HCT116 (cell line): ENCODE measurements around the gene EIPR1. TPM values are rescaled to one million over a fixed set of nuclear protein-coding genes. Genes with fewer than 3 reads are reported as not detected.

ENCODE experiments used
- ATAC-seq: fragments of 200-7000 bp; cut with Tn5 transposase; 2 replicates; pipeline ENCODE4 v1.9.1; 2020; ENCODE audit warnings: mild to moderate bottlenecking, moderate library complexity
- BruUV-seq: library from RNA; stranded (reverse); fragments of 400-500 nt; replicated peaks from 2 replicates; lab custom pipeline; 2021; lab: Mats Ljungman, UMichigan
- CTCF ChIA-PET: fragments of 300-600 bp; sonication (Branson Sonifier 250); formaldehyde crosslinking; loops from one replicate; lab custom pipeline; 2021; ENCODE audit warnings: antibody characterized with exemption; lab: Charles Lee
- POLR2A ChIA-PET: fragments of 300-600, 350-600 bp; sonication (Branson Sonifier 250); formaldehyde crosslinking; loops from one replicate; lab custom pipeline; 2021; ENCODE audit warnings: antibody characterized with exemption; lab: Charles Lee
- RAD21 ChIA-PET, 2 experiments: fragments of 300-600 bp; sonication (Branson Sonifier 250); formaldehyde crosslinking; loops; one replicate each; lab custom pipeline; 2023; ENCODE audit warnings: low total read pairs in 2 of 2; ENCODE audit not compliant: uncharacterized antibody in 2 of 2, unreplicated experiment in 2 of 2, low non-redundant PET in 1 of 2; lab: Charles Lee
- DNase-seq: peaks from one replicate; pipeline ENCODE4 v3.0.0-alpha.2; 2010; ENCODE audit warnings: low read depth, low spot score
- H2AFZ ChIP-seq: fragments of 200-600 bp; shearing (Covaris generic), sonication (generic); 2 replicates; pipeline ENCODE4 v1.6.1; 2017; ENCODE audit warnings: low read depth, mixed run types, mixed read lengths, antibody characterized with exemption, low read length; ENCODE audit not compliant: poor library complexity, severe bottlenecking
- H3K27ac ChIP-seq: 2 replicates; pipeline ENCODE4 v1.5.1; 2012; ENCODE audit warnings: low read depth, low read length
- H3K27me3 ChIP-seq: fragments of 200-600 bp; sonication (generic); 2 replicates; pipeline ENCODE4 v1.6.1; 2016; ENCODE audit warnings: mixed run types, low read length, mixed read lengths; ENCODE audit not compliant: insufficient read depth
- H3K36me3 ChIP-seq, 2 experiments: fragments of 200-500 bp in 1 of 2; fragments of 200-600 bp in 1 of 2; sonication (Bioruptor generic) in 1 of 2; sonication (generic) in 1 of 2; 2 replicates each; pipeline versions ENCODE4 v1.5.1 to v1.6.1; 2014 to 2016; ENCODE audit warnings: low read length in 2 of 2, inconsistent platforms in 1 of 2, mixed read lengths in 1 of 2, mixed run types in 1 of 2; ENCODE audit not compliant: insufficient read depth in 2 of 2, control insufficient read depth in 1 of 2
- H3K4me1 ChIP-seq, 2 experiments: fragments of 200-600 bp in 1 of 2; sonication (generic) in 1 of 2; 2 replicates each; pipeline versions ENCODE4 v1.5.1 to v1.6.1; 2012 to 2017; ENCODE audit warnings: low read length in 2 of 2, inconsistent platforms in 1 of 2, mild to moderate bottlenecking in 1 of 2, mixed read lengths in 1 of 2, mixed run types in 1 of 2, moderate library complexity in 1 of 2; ENCODE audit not compliant: insufficient read depth in 2 of 2, control insufficient read depth in 1 of 2
- H3K4me2 ChIP-seq: fragments of 200-600 bp; sonication (generic); 2 replicates; pipeline ENCODE4 v1.6.1; 2017; ENCODE audit warnings: mixed run types, low read length, mixed read lengths
- H3K4me3 ChIP-seq, 2 experiments: fragments of 200-600 bp in 1 of 2; sonication (generic) in 1 of 2; replicated peaks in 1 of 2; 2 replicates each; pipeline ENCODE4 v1.5.1; 2011 to 2016; ENCODE audit warnings: low read length in 2 of 2, control low read depth in 1 of 2, low read depth in 1 of 2, mild to moderate bottlenecking in 1 of 2, mixed read lengths in 1 of 2, mixed run types in 1 of 2
- H3K79me2 ChIP-seq: fragments of 200-600 bp; sonication (generic); 2 replicates; pipeline ENCODE4 v1.6.1; 2017; ENCODE audit warnings: mild to moderate bottlenecking, mixed run types, low read length, moderate library complexity, mixed read lengths; ENCODE audit not compliant: insufficient read depth
- H3K9ac ChIP-seq: fragments of 200-600 bp; sonication (generic); 2 replicates; pipeline ENCODE4 v1.6.1; 2016; ENCODE audit warnings: low read length, mixed read lengths
- H3K9me2 ChIP-seq: fragments of 200-600 bp; sonication (generic), shearing (Covaris generic); 2 replicates; pipeline ENCODE4 v1.6.1; 2017; ENCODE audit warnings: mixed run types, mild to moderate bottlenecking, moderate library complexity; ENCODE audit not compliant: insufficient read depth
- H3K9me3 ChIP-seq, 2 experiments: fragments of 200-500 bp in 1 of 2; fragments of 200-600 bp in 1 of 2; sonication (Bioruptor generic) in 1 of 2; sonication (generic) in 1 of 2; 2 replicates each; pipeline ENCODE4 v1.6.1; 2014 to 2017; ENCODE audit warnings: low read length in 2 of 2, mixed read lengths in 2 of 2, inconsistent platforms in 1 of 2, low read depth in 1 of 2, mild to moderate bottlenecking in 1 of 2, mixed run types in 1 of 2, moderate library complexity in 1 of 2; ENCODE audit not compliant: control insufficient read depth in 1 of 2, insufficient read depth in 1 of 2
- H4K20me1 ChIP-seq: fragments of 200-600 bp; sonication (generic), shearing (Covaris generic); 2 replicates; pipeline ENCODE4 v1.6.1; 2017; ENCODE audit warnings: mixed run types, mild to moderate bottlenecking, moderate library complexity; ENCODE audit not compliant: insufficient read depth
- CBX3 ChIP-seq: IDR thresholded peaks from 2 replicates; pipeline ENCODE4 v1.6.1; 2012; ENCODE audit warnings: low read depth
- ELF1 ChIP-seq: IDR thresholded peaks from 2 replicates; pipeline ENCODE4 v1.6.1; 2012; ENCODE audit warnings: low read depth, borderline replicate concordance
- EZH2 ChIP-seq: fragments of 200-600 bp; sonication (generic); IDR thresholded peaks from 2 replicates; pipeline ENCODE4 v1.6.1; 2017; ENCODE audit warnings: antibody characterized with exemption, mixed run types
- EZH2phosphoT487 ChIP-seq: fragments of 200-600 bp; IDR thresholded peaks from 2 replicates; pipeline ENCODE4 v1.6.1; 2018; ENCODE audit warnings: antibody characterized with exemption, borderline replicate concordance
- FOSL1 ChIP-seq: IDR thresholded peaks from 2 replicates; pipeline ENCODE4 v1.6.1; 2012; ENCODE audit warnings: low read depth
- JUND ChIP-seq: IDR thresholded peaks from 2 replicates; pipeline ENCODE4 v1.6.1; 2012
- POLR2A ChIP-seq: IDR thresholded peaks from 2 replicates; pipeline ENCODE4 v1.7.0; 2011; ENCODE audit warnings: borderline replicate concordance; ENCODE audit not compliant: insufficient read depth, insufficient read length; ENCODE audit errors: extremely low read depth
- POLR2AphosphoS5 ChIP-seq: IDR thresholded peaks from 2 replicates; pipeline ENCODE4 v1.6.1; 2011; ENCODE audit warnings: mild to moderate bottlenecking, low read depth, low read length, moderate library complexity
- REST ChIP-seq: IDR thresholded peaks from 2 replicates; pipeline ENCODE4 v1.6.1; 2012; ENCODE audit warnings: low read depth
- SIN3A ChIP-seq: IDR thresholded peaks from 2 replicates; pipeline ENCODE4 v1.6.1; 2012; ENCODE audit warnings: low read depth
- SRF ChIP-seq: IDR thresholded peaks from 2 replicates; pipeline ENCODE4 v1.6.1; 2012; ENCODE audit warnings: low read depth
- TCF7L2 ChIP-seq: IDR thresholded peaks from 2 replicates; pipeline ENCODE4 v1.7.0; 2011; ENCODE audit warnings: borderline replicate concordance, inconsistent platforms; ENCODE audit not compliant: insufficient read depth, insufficient read length; ENCODE audit errors: extremely low read depth
- YY1 ChIP-seq: IDR thresholded peaks from 2 replicates; pipeline ENCODE4 v1.6.1; 2011; ENCODE audit warnings: low read length, low read depth, moderate library complexity, mild to moderate bottlenecking; ENCODE audit not compliant: insufficient replicate concordance; ENCODE audit errors: extremely low read depth
- intact Hi-C: fragments of 100-400 bp; cut with micrococcal nuclease; formaldehyde crosslinking; loops from 2 replicates; pipeline ENCODE4 v1.10.0; 2022
- total RNA-seq: library from RNA; stranded (reverse); gene quantifications from one replicate; pipeline ENCODE4 v1.2.1, GENCODE V29; 2021; ENCODE audit not compliant: unreplicated experiment
- TF ChIP-seq, protein P1 (sequence below), 3 experiments: fragments of 200-600 bp in 1 of 3; sonication (generic) in 1 of 3; IDR thresholded peaks in 2 of 3; conservative IDR thresholded peaks in 1 of 3; 2 replicates each; pipeline ENCODE4 v1.5.1; 2012 to 2017; ENCODE audit warnings: low read depth in 2 of 3, low read length in 2 of 3, antibody characterized with exemption in 1 of 3, borderline replicate concordance in 1 of 3, control low read depth in 1 of 3, mild to moderate bottlenecking in 1 of 3, mixed read lengths in 1 of 3, mixed run types in 1 of 3, moderate library complexity in 1 of 3; ENCODE audit not compliant: insufficient read depth in 1 of 3
- TF ChIP-seq, protein P2 (sequence below): IDR thresholded peaks from 2 replicates; pipeline ENCODE4 v1.6.1; 2012
- TF ChIP-seq, protein P3 (sequence below): IDR thresholded peaks from 2 replicates; pipeline ENCODE4 v1.6.1; 2012

EIPR1 gene
- total RNA-seq, 1 experiment from 2014 or later, result 36.9 TPM

DNA sequence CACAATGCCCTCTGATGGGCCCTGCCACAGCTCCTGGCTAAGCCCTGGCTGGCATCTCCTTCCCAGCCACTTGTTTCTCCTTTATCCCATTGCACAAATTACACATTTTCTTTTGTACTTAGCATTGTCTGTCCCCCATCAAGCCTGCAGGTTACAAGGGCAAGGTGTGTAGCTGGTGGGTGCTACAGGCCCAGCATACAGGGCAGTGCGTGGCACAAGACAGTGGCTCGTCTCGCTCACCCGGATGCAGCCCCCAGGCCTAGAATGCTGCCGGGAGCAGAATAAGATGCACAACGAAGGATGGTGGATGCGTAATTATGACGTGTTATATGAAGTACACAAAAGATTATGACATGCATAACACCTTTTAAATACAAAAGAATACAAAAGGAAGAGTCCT is 87.6 kb downstream of the EIPR1 start:
- ChIA-PET POLR2A (no interaction called here), RAD21 (no interaction called here), CTCF (no interaction called here)
- Histone ChIP-seq H2AFZ (no peak overlapping the region), H3K36me3 (no peaks in the 10 kb centered on the region), H3K9me2 (no peaks in the 10 kb centered on the region), H3K4me2 (no peak overlapping the region), H3K4me1 (no peaks in the 10 kb centered on the region), H3K9me3 (no peaks in the 10 kb centered on the region), H4K20me1 (no peaks in the 10 kb centered on the region), H3K9ac (no peak overlapping the region), H3K27ac (no peak overlapping the region), H3K27me3 (no peaks in the 10 kb centered on the region), H3K79me2 (peaks cover 10% of the 10 kb centered on the region; the same call in 1 of the 2 replicates), H3K4me3 (no peak overlapping the region)
- intact Hi-C loops, result no loop called here
- DNase-seq (no peak), ATAC-seq (no peak)
- TF ChIP-seq REST, result no peak
- TF ChIP-seq YY1, result no peak
- TF ChIP-seq POLR2AphosphoS5, result no peak
- no peak for TF ChIP-seq CBX3
- TF ChIP-seq, protein P1, sequence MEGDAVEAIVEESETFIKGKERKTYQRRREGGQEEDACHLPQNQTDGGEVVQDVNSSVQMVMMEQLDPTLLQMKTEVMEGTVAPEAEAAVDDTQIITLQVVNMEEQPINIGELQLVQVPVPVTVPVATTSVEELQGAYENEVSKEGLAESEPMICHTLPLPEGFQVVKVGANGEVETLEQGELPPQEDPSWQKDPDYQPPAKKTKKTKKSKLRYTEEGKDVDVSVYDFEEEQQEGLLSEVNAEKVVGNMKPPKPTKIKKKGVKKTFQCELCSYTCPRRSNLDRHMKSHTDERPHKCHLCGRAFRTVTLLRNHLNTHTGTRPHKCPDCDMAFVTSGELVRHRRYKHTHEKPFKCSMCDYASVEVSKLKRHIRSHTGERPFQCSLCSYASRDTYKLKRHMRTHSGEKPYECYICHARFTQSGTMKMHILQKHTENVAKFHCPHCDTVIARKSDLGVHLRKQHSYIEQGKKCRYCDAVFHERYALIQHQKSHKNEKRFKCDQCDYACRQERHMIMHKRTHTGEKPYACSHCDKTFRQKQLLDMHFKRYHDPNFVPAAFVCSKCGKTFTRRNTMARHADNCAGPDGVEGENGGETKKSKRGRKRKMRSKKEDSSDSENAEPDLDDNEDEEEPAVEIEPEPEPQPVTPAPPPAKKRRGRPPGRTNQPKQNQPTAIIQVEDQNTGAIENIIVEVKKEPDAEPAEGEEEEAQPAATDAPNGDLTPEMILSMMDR (IDR thresholded peaks at IDR 0.05 in 2 of 3, conservative IDR thresholded peaks at IDR 0.05 in 1 of 3; ENCODE audit: borderline replicate concordance in 1 of 3, insufficient read depth in 1 of 3, low read depth in 2 of 3, low read length in 2 of 3), result no peak
- TF ChIP-seq, protein P2, sequence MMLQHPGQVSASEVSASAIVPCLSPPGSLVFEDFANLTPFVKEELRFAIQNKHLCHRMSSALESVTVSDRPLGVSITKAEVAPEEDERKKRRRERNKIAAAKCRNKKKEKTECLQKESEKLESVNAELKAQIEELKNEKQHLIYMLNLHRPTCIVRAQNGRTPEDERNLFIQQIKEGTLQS, result no peak
- no peak for TF ChIP-seq POLR2A
- TF ChIP-seq, protein P3, sequence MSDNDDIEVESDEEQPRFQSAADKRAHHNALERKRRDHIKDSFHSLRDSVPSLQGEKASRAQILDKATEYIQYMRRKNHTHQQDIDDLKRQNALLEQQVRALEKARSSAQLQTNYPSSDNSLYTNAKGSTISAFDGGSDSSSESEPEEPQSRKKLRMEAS, result no peak
- no peak for TF ChIP-seq SRF
- TF ChIP-seq EZH2phosphoT487, result no peak
- TF ChIP-seq EZH2, result no peak
- TF ChIP-seq JUND, result no peak
- no peak for TF ChIP-seq FOSL1
- TF ChIP-seq ELF1, result no peak
- no peak for TF ChIP-seq SIN3A
- no peak for TF ChIP-seq TCF7L2
- no TSS peak for BruUV-seq
